HepG2 (cell line): ENCODE measurements around the gene ARVCF. TPM values are rescaled to one million over a fixed set of nuclear protein-coding genes. Genes with fewer than 3 reads are reported as not detected.

Source experiments
- BCL3 ChIP-seq: sonication (generic); formaldehyde crosslinking; IDR thresholded peaks from 2 replicates; pipeline ENCODE4 v1.5.1; 2020; ENCODE audit warnings: mild to moderate bottlenecking, missing genetic modification reagents, moderate library complexity
- BCL6 ChIP-seq: IDR thresholded peaks from 2 replicates; pipeline ENCODE4 v1.6.1; 2016; ENCODE audit warnings: missing genetic modification reagents, missing compliant biosample characterization
- DR1 ChIP-seq: sonication (generic); formaldehyde crosslinking; IDR thresholded peaks from 2 replicates; pipeline ENCODE4 v1.8.0; 2021; ENCODE audit warnings: mild to moderate bottlenecking, missing genetic modification reagents, inconsistent platforms
- GTF3A ChIP-seq: sonication (generic); formaldehyde crosslinking; conservative IDR thresholded peaks from 2 replicates; pipeline ENCODE4 v1.4.0; 2020; ENCODE audit warnings: mild to moderate bottlenecking, missing genetic modification reagents
- HNF4A ChIP-seq: sonication (generic); formaldehyde crosslinking; IDR thresholded peaks from 2 replicates; pipeline ENCODE4 v1.4.0; 2020; ENCODE audit warnings: missing genetic modification reagents
- JARID2 ChIP-seq: sonication (generic); formaldehyde crosslinking; IDR thresholded peaks from 2 replicates; pipeline ENCODE4 v1.8.1; 2023; ENCODE audit warnings: missing genetic modification reagents, inconsistent platforms; ENCODE audit not compliant: insufficient replicate concordance
- KDM1A ChIP-seq: IDR thresholded peaks from 2 replicates; pipeline ENCODE4 v1.6.1; 2016; ENCODE audit warnings: missing compliant biosample characterization
- MBD4 ChIP-seq: IDR thresholded peaks from 2 replicates; pipeline ENCODE4 v1.6.1; 2012; ENCODE audit warnings: low read length, inconsistent platforms, borderline replicate concordance
- NR2F6 ChIP-seq, 2 experiments: IDR thresholded peaks; 2 replicates each; pipeline ENCODE4 v1.6.1; 2016; ENCODE audit warnings: antibody characterized with exemption in 1 of 2, mild to moderate bottlenecking in 1 of 2
- POLR2AphosphoS2 ChIP-seq: IDR thresholded peaks from 2 replicates; pipeline ENCODE4 v1.6.1; 2011; ENCODE audit warnings: low read depth, low read length, improper control_type of control experiment
- RBAK ChIP-seq: sonication (generic); formaldehyde crosslinking; IDR thresholded peaks from 2 replicates; pipeline ENCODE4 v1.5.1; 2020; ENCODE audit warnings: mild to moderate bottlenecking, missing genetic modification reagents
- RCOR2 ChIP-seq: IDR thresholded peaks from 2 replicates; pipeline ENCODE4 v1.6.1; 2016; ENCODE audit warnings: missing biosample characterization, missing genetic modification reagents
- REXO4 ChIP-seq: sonication (generic); formaldehyde crosslinking; IDR thresholded peaks from 2 replicates; pipeline ENCODE4 v1.8.0; 2022; ENCODE audit warnings: missing genetic modification reagents, mild to moderate bottlenecking, borderline replicate concordance
- RFXANK ChIP-seq: IDR thresholded peaks from 2 replicates; pipeline ENCODE4 v1.6.1; 2016
- RNF219 ChIP-seq: sonication (generic); formaldehyde crosslinking; IDR thresholded peaks from 2 replicates; pipeline ENCODE4 v1.5.0; 2020; ENCODE audit warnings: mild to moderate bottlenecking, missing genetic modification reagents
- SALL1 ChIP-seq: sonication (generic); formaldehyde crosslinking; IDR thresholded peaks from 2 replicates; pipeline ENCODE4 v1.8.0; 2022; ENCODE audit warnings: mild to moderate bottlenecking, missing genetic modification reagents
- SP5 ChIP-seq: IDR thresholded peaks from 2 replicates; pipeline ENCODE4 v1.6.1; 2016; ENCODE audit warnings: low read depth, borderline replicate concordance
- TEAD3 ChIP-seq: optimal IDR thresholded peaks from 2 replicates; pipeline ENCODE3; 2016; ENCODE audit warnings: borderline replicate concordance
- ZBTB33 ChIP-seq: sonication (generic); formaldehyde crosslinking; IDR thresholded peaks from 2 replicates; pipeline ENCODE4 v1.4.0; 2020; ENCODE audit warnings: missing genetic modification reagents
- ZFP1 ChIP-seq: IDR thresholded peaks from 2 replicates; pipeline ENCODE4 v1.6.1; 2016
- ZFP36L2 ChIP-seq: sonication (generic); formaldehyde crosslinking; IDR thresholded peaks from 2 replicates; pipeline ENCODE4 v1.4.0; 2020; ENCODE audit warnings: missing genetic modification reagents
- ZFYVE20 ChIP-seq: sonication (generic); formaldehyde crosslinking; IDR thresholded peaks from 2 replicates; pipeline ENCODE4 v1.8.0; 2023; ENCODE audit warnings: low read depth, mild to moderate bottlenecking, moderate library complexity, missing genetic modification reagents, borderline replicate concordance
- ZNF20 ChIP-seq: sonication (generic); formaldehyde crosslinking; IDR thresholded peaks from 2 replicates; pipeline ENCODE4 v1.4.0; 2020; ENCODE audit warnings: mild to moderate bottlenecking, moderate library complexity, missing genetic modification reagents
- ZNF282 ChIP-seq: fragments of 450-650 bp; IDR thresholded peaks from 2 replicates; pipeline ENCODE4 v1.6.1; 2018; ENCODE audit not compliant: partially characterized antibody
- ZNF652 ChIP-seq: IDR thresholded peaks from 2 replicates; pipeline ENCODE4 v1.6.1; 2016; ENCODE audit warnings: low read depth, borderline replicate concordance
- ZNF775 ChIP-seq: sonication (generic); formaldehyde crosslinking; IDR thresholded peaks from 2 replicates; pipeline ENCODE4 v1.4.0; 2020; ENCODE audit warnings: missing genetic modification reagents, mild to moderate bottlenecking, moderate library complexity, borderline replicate concordance
- polyA plus RNA-seq, 8 experiments: library from polyadenylated mRNA; depleted of rRNA in 3 of 8; stranded (reverse) in 7 of 8; unstranded in 1 of 8; fragments of >200 nt; fragmentation: Illumina TruSeq in 4 of 8; extraction: Trizol in 4 of 8; gene quantifications; 2 replicates each; pipeline versions ENCODE4 v1.2.1 to v1.2.3, GENCODE V29; 2011 to 2016; ENCODE audit warnings: low read depth in 4 of 8, missing spikeins in 1 of 8, mixed read lengths in 1 of 8; ENCODE audit not compliant: insufficient read depth in 1 of 8
- total RNA-seq, 5 experiments: library from RNA; depleted of rRNA; stranded (reverse); fragments of >200 nt; fragmentation: Illumina TruSeq; extraction: Trizol; gene quantifications; 2 replicates each; pipeline ENCODE4 v1.2.3, GENCODE V29; 2016; ENCODE audit warnings: low read depth in 1 of 5

ARVCF gene
- total and polyA plus RNA-seq, 2 of the 13 experiments (the other 11 are each of a cell fraction or from before 2014, with no cell fraction given) = 16.4 to 17.7 TPM

GRCh38 chr22:19959587-19960490, 56.8 kb downstream of the ARVCF start (continued):
- TF ChIP-seq RNF219 (CRISPR knock-in tag) (no peak), BCL3 (CRISPR knock-in tag) (peak; percentile 38; the same call in 1 of the 2 replicates), SALL1 (CRISPR knock-in tag) (peak; percentile 84), ZNF652 (CRISPR knock-in tag) (no peak), GTF3A (CRISPR knock-in tag) (no peak), ZFP1 (CRISPR knock-in tag) (no peak), ZFP36L2 (CRISPR knock-in tag) (no peak), ZBTB33 (CRISPR knock-in tag) (peak; percentile 28; the same call in 1 of the 2 replicates), ZNF20 (CRISPR knock-in tag) (0 out of 2 replicates have a peak, but pooled peaks have one; percentile 79), POLR2AphosphoS2 (no peak), TEAD3 (no peak), ZFYVE20 (CRISPR knock-in tag) (no peak), SP5 (CRISPR knock-in tag) (peak; percentile 82), RCOR2 (CRISPR knock-in tag) (0 out of 2 replicates have a peak, but pooled peaks have one; percentile 12), RFXANK (CRISPR knock-in tag) (0 out of 2 replicates have a peak, but pooled peaks have one; percentile 22), NR2F6 (IDR thresholded peaks at IDR 0.05) (peak; percentile 25; the same call in 1 of the 2 replicates), NR2F6 (CRISPR knock-in tag; IDR thresholded peaks at IDR 0.05) (no peak; the same call in none of the 2 replicates), ZNF282 (no peak), REXO4 (no peak), KDM1A (0 out of 2 replicates have a peak, but pooled peaks have one; percentile 9), ZNF775 (no peak), RBAK (CRISPR knock-in tag) (no peak), JARID2 (CRISPR knock-in tag) (no peak), HNF4A (CRISPR knock-in tag) (peak; percentile 95), BCL6 (CRISPR knock-in tag) (peak; percentile 12; the same call in 1 of the 2 replicates), DR1 (CRISPR knock-in tag) (no peak), MBD4 (no peak)
